Transverse colon (tissue), 4 donors: ENCODE measurements around the gene MTRR. TPM values are rescaled to one million over a fixed set of nuclear protein-coding genes. Genes with fewer than 3 reads are reported as not detected.
A peak's percentile ranks its signal among the peaks of the same experiment; 100 is the strongest.

Experiments used
- DNase-seq: peaks from one replicate; pipeline ENCODE4 v3.0.0-alpha.2; 2019
- H3K27ac ChIP-seq, 4 donors: fragments of 200-600 bp; sonication (generic); 2 replicates each; pipeline ENCODE4 v1.5.1; 2016 to 2018; ENCODE audit warnings: inconsistent platforms in 4 of 4
- H3K27me3 ChIP-seq: fragments of 200-600 bp; sonication (generic); 2 replicates; pipeline ENCODE4 v1.5.1; 2017; ENCODE audit warnings: inconsistent platforms
- H3K36me3 ChIP-seq, 4 donors: fragments of 200-600 bp; sonication (generic); 2 replicates each; pipeline ENCODE4 v1.5.1; 2017 to 2019; ENCODE audit warnings: inconsistent platforms in 4 of 4
- H3K4me1 ChIP-seq, 4 donors: fragments of 200-600 bp; sonication (generic); 2 replicates each; pipeline ENCODE4 v1.5.1; 2017 to 2020; ENCODE audit warnings: inconsistent platforms in 4 of 4
- H3K4me3 ChIP-seq, 4 donors: fragments of 200-600 bp; sonication (generic); 1 replicate in 1 of 4; 2 replicates in 3 of 4; pipeline versions ENCODE4 v1.5.1 to v1.6.1; 2017 to 2019; ENCODE audit warnings: inconsistent platforms in 4 of 4
- H3K9me3 ChIP-seq, 2 donors: fragments of 200-600 bp; sonication (generic); 2 replicates each; pipeline ENCODE4 v1.5.1; 2017 to 2019; ENCODE audit warnings: inconsistent platforms in 2 of 2
- EP300 ChIP-seq: sonication (generic); formaldehyde crosslinking; IDR thresholded peaks from one replicate; pipeline ENCODE4 v1.6.1; 2017; ENCODE audit warnings: antibody characterized with exemption, low read depth
- POLR2A ChIP-seq: fragments of 450-650 bp; IDR thresholded peaks from one replicate; pipeline ENCODE4 v1.6.1; 2016; ENCODE audit warnings: antibody characterized with exemption, mild to moderate bottlenecking, moderate library complexity
- POLR2AphosphoS5 ChIP-seq, 3 donors: sonication (generic); formaldehyde crosslinking; IDR thresholded peaks; one replicate each; pipeline ENCODE4 v1.6.1; 2016; ENCODE audit warnings: antibody characterized with exemption in 3 of 3
- WGBS, 2 donors: methylation state at CpG; one replicate each; pipeline ENCODE4 v1.1.5; 2018; ENCODE audit warnings: low coverage in 1 of 2; 5-methylcytosine and 5-hydroxymethylcytosine counted together
- in situ Hi-C, 4 donors: fragments of 200-750 bp; cut with MboI; loops; one replicate each; pipeline versions ENCODE4 v1.15.0 to v1.15.1; 2017; ENCODE audit warnings: low sequenced_read_pairs in 3 of 4, low pct_ligation_motif_present in 1 of 4, low pct_unique_long_range_greater_than_20kb in 1 of 4
- intact Hi-C: fragments of 100-400 bp; cut with DNase I; formaldehyde crosslinking; loops from one replicate; pipeline ENCODE4 v1.15.1; 2023; ENCODE audit warnings: low total_unique reads
- total RNA-seq, 4 donors: library from RNA; depleted of rRNA; stranded (reverse); fragments of >200 nt; gene quantifications; one replicate each; pipeline ENCODE4 v1.1.0, GENCODE V29; 2016
- TF ChIP-seq, protein P1 (sequence below), 5 experiments: fragments of 200-600 bp in 3 of 5; fragments of 450-650 bp in 2 of 5; sonication (generic) in 3 of 5; IDR thresholded peaks; 1 replicate in 2 of 5; 2 replicates in 3 of 5; pipeline ENCODE4 v1.5.1; 2016 to 2017; ENCODE audit warnings: antibody characterized with exemption in 5 of 5, inconsistent platforms in 3 of 5, mild to moderate bottlenecking in 2 of 5, moderate library complexity in 1 of 5

Gene MTRR
- total RNA-seq, 4 donors from 2014 or later, result 31.4 to 120 (median 43.4) TPM

- TF ChIP-seq EP300 (no peak), POLR2AphosphoS5 (IDR thresholded peaks at IDR 0.05) (no peak)
- Histone ChIP-seq H3K36me3 (no peaks in the 10 kb centered on the region), H3K4me1 (peaks cover 6 to 18% (median 9%) of the 10 kb centered on the region in 4 donors), H3K27ac (no peak overlapping the region), H3K9me3 (no peaks in the 10 kb centered on the region), H3K4me3 (peak overlapping the region in 2 of 4 donors; percentile 41 to 57), H3K27me3 (peaks cover 40% of the 10 kb centered on the region)
- in situ Hi-C loops (no loop called here), intact Hi-C loops (no loop called here)
- no peak for DNase-seq
- 65% methylated on average over 16 of the region's 16 CpGs; no CpG with 5 or more reads in 1 of the 2 donors for WGBS, 2 donors
These were observed 17.7 kb upstream of the MTRR start for GRCh38 chr5:7851240-7851592.

GRCh38 chr5:7851617-7852289 is 17.2 kb upstream of the MTRR start:
- Histone ChIP-seq H3K27ac (no peak overlapping the region), H3K4me1 (peaks cover 6 to 18% (median 9%) of the 10 kb centered on the region in 4 donors), H3K36me3 (no peaks in the 10 kb centered on the region), H3K9me3 (no peaks in the 10 kb centered on the region), H3K4me3 (no peak overlapping the region), H3K27me3 (peaks cover 40% of the 10 kb centered on the region)
- 72 to 85% methylated on average over 5 to 8 of the region's 8 CpGs for WGBS, 2 donors
- no peak for DNase-seq
- in situ Hi-C loops, result no loop called here
- intact Hi-C loops, result no loop called here
- TF ChIP-seq EP300 (no peak), POLR2A (no peak), POLR2AphosphoS5 (IDR thresholded peaks at IDR 0.05) (no peak)
- TF ChIP-seq, protein P1, sequence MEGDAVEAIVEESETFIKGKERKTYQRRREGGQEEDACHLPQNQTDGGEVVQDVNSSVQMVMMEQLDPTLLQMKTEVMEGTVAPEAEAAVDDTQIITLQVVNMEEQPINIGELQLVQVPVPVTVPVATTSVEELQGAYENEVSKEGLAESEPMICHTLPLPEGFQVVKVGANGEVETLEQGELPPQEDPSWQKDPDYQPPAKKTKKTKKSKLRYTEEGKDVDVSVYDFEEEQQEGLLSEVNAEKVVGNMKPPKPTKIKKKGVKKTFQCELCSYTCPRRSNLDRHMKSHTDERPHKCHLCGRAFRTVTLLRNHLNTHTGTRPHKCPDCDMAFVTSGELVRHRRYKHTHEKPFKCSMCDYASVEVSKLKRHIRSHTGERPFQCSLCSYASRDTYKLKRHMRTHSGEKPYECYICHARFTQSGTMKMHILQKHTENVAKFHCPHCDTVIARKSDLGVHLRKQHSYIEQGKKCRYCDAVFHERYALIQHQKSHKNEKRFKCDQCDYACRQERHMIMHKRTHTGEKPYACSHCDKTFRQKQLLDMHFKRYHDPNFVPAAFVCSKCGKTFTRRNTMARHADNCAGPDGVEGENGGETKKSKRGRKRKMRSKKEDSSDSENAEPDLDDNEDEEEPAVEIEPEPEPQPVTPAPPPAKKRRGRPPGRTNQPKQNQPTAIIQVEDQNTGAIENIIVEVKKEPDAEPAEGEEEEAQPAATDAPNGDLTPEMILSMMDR (IDR thresholded peaks at IDR 0.05), result no peak

GRCh38 chr5:7852542-7852941 is 16.4 kb upstream of the MTRR start:
- in situ Hi-C loops (no loop called here), intact Hi-C loops (no loop called here)
- no peak overlapping the region for H3K27ac ChIP-seq
- peaks cover 40% of the 10 kb centered on the region for H3K27me3 ChIP-seq
- H3K9me3 ChIP-seq, result no peaks in the 10 kb centered on the region
- no peak overlapping the region for H3K4me3 ChIP-seq
- no peak for DNase-seq
- TF ChIP-seq POLR2A (no peak), POLR2AphosphoS5 (IDR thresholded peaks at IDR 0.05) (no peak), EP300 (no peak)
- TF ChIP-seq, protein P1 (IDR thresholded peaks at IDR 0.05), result no peak
- 55 to 67% methylated on average over 1 of the region's 1 CpG for WGBS, 2 donors
- no peaks in the 10 kb centered on the region for H3K36me3 ChIP-seq
- peaks cover 6 to 18% (median 9%) of the 10 kb centered on the region in 4 donors for H3K4me1 ChIP-seq

DNA sequence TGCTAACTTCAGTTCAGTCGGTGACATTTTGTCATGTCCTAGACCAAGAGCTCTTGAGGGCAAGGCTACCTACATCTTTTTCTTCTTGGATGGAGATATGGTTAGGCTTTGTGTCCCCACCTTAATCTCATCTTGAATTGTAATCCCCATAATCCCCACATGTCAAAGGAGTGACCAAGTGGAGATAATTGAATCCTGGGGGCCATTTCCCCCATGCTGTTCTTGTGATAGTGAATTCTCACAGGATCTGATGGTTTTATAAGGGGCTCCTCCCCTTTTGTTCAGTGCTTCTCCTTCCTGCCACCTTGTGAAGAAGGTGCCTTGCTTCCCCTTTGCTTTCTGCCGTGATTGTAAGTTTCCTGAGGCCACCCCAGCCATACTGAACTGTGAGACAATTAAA is 16.0 kb upstream of the MTRR start:
- H3K9me3 ChIP-seq, result no peaks in the 10 kb centered on the region
- peaks cover 6 to 18% (median 9%) of the 10 kb centered on the region in 4 donors for H3K4me1 ChIP-seq
- in situ Hi-C loops (no loop called here), intact Hi-C loops (no loop called here)
- no peaks in the 10 kb centered on the region for H3K36me3 ChIP-seq
- no peak overlapping the region for H3K27ac ChIP-seq
- 61 to 72% methylated on average over 2 of the region's 2 CpGs for WGBS, 2 donors
- H3K4me3 ChIP-seq, result no peak overlapping the region
- H3K27me3 ChIP-seq, result peaks cover 39% of the 10 kb centered on the region
- no peak for DNase-seq
- TF ChIP-seq POLR2AphosphoS5 (IDR thresholded peaks at IDR 0.05), result no peak
- TF ChIP-seq POLR2A, result no peak
- TF ChIP-seq, protein P1 (IDR thresholded peaks at IDR 0.05), result no peak
- no peak for TF ChIP-seq EP300

DNA sequence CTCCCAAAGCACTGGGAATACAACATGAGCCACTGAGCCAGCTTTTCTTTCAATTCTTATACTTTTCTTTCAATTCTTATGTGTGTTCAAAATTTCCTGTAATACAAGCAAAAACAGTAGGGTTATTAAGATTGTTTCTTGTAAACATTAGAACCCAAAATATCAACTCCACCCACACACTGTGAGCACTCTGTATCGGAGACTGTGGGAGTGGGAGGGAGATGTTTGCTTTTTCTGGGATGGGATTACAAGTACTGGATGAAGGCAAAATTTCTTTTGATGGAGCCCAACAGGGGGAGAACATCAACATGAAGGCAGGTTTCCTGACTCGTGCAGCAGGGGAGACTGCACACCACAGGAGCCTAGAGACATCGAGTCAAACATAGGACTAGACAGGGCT is 13.3 kb upstream of the MTRR start:
- intact Hi-C loops (no loop called here), in situ Hi-C loops (no loop called here)
- TF ChIP-seq EP300 (no peak), POLR2A (no peak), POLR2AphosphoS5 (IDR thresholded peaks at IDR 0.05) (no peak)
- TF ChIP-seq, protein P1 (IDR thresholded peaks at IDR 0.05), result no peak
- Histone ChIP-seq H3K4me1 (peaks cover 0 to 6% (median 0%) of the 10 kb centered on the region in 4 donors), H3K27me3 (peaks cover 13% of the 10 kb centered on the region), H3K36me3 (peaks cover 0 to 18% (median 6%) of the 10 kb centered on the region in 4 donors), H3K4me3 (no peak overlapping the region), H3K27ac (no peak overlapping the region), H3K9me3 (no peaks in the 10 kb centered on the region)
- DNase-seq, result no peak
- 69 to 76% methylated on average over 3 of the region's 3 CpGs for WGBS, 2 donors
